ENCODE measurements around the gene KLHL26. TPM values are rescaled to one million over a fixed set of nuclear protein-coding genes. Genes with fewer than 3 reads are reported as not detected.

The KLHL26 gene
- total RNA-seq, 1 donor from 2014 or later, result 2.1 TPM

DNA sequence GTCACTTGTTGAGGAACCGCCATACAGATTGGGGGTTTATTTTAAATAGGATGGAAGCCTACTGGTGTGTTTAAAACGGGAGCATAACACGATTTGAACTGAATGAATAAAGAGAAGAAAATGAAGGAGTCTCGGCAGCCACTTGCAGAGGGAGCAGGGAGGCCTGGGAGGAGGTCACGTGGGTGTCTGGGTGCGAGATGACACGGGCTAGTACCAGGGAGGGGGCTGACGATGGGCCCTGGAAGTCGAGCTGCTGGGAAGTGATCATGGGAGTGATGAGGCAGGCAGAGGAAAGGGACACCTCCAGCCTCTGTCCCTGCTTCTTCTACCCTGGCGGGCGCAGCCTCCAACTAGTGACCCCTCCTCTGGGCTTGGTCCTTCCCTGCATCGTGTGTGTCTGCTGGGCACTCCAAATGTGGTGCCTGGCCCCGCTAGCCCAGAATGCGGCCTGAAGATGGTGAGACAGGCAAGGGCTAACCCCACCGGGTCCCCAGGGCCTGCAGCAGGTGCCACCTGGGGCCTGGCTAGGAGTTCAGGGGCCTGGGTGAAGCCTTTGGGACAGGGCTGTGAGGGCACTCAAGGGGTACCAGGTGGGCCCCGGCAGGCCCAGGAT is 82.1 kb downstream of the KLHL26 start:
- DNase-seq, result no peak

DNA sequence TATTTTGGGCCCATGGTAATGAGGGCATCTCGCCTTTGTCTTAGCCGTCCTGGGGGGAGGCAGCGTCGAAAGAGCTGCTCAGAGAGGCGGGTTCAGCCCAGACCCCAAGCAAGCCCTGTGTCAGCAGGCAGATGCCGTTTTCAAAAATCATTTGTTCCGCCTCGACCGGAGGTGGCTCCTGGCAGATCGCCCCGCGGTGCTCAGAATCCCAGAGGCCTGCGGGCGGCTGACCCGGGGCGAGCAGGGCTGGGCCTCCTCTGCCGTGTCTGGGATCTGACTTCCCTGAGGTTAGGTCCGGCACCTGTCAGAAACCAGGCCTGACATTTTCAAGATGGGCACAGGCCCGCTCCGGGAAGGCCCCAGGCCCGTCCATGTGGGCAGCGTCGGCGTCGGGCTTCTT is 82.7 kb downstream of the KLHL26 start:
- no peak for DNase-seq

Small RNAs within 50 kb of the gene (small RNA-seq; reads per million reads assigned to genes)
- not detected for gene RN7SL155P (ENCODE audit: low replicate concordance)

Other genes starting within 250 kb of the KLHL26 start
- gene LRRC25, start 239.4 kb upstream of the KLHL26 start, total RNA-seq, result 3.7 TPM
- 24.8 TPM for gene SSBP4, start 217.6 kb upstream of the KLHL26 start, total RNA-seq
- gene ISYNA1, start 198.9 kb upstream of the KLHL26 start, total RNA-seq, result 24.6 TPM
- 13.0 TPM for gene ELL, start 115.0 kb upstream of the KLHL26 start, total RNA-seq
- 86.4 TPM for gene FKBP8, start 93.5 kb upstream of the KLHL26 start, total RNA-seq
- 38.4 TPM for gene KXD1, start 79.2 kb upstream of the KLHL26 start, total RNA-seq
- 992 TPM for gene UBA52, start 65.2 kb upstream of the KLHL26 start, total RNA-seq
- gene REX1BD, start 48.2 kb upstream of the KLHL26 start, total RNA-seq, result 23.4 TPM
- gene CRLF1, start 30.2 kb upstream of the KLHL26 start, total RNA-seq, result 9.3 TPM
- gene TMEM59L, start 24.2 kb upstream of the KLHL26 start, total RNA-seq, result 1.8 TPM
- 3.2 TPM for gene CRTC1, start 46.7 kb downstream of the KLHL26 start, total RNA-seq
- gene COMP, start 154.3 kb downstream of the KLHL26 start, total RNA-seq, result 10.9 TPM
- 46.7 TPM for gene UPF1, start 194.9 kb downstream of the KLHL26 start, total RNA-seq

Measured in skin of body (tissue), 3 donors.